Measurements from ENCODE around the gene LYPLA2. TPM values are rescaled to one million over a fixed set of nuclear protein-coding genes. Genes with fewer than 3 reads are reported as not detected.

Gene LYPLA2
- total RNA-seq, 1 donor from 2014 or later = 21.9 TPM

DNA sequence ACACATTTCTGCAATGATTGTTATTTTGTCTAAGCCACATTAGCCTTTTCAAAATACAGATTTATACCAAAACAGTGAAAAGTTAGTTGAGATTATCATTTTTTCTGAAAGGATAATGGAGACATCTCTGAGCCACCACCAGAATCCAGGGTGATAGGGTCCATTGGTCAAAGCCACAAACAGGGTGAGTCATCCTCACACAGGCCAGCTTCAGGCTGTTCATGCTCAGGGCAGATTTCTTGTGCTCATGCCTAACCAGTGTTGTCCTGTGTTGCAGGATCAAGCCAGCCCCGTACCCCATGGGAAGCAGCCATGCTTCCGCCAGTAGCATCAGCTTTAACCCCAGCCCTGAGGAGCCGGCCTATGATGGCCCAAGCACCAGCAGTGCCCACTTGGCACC, 34.3 kb upstream of the LYPLA2 start:
- no peaks in the 10 kb centered on the region for H3K27me3 ChIP-seq (ENCODE audit: control insufficient read depth in 3 of 3, insufficient read depth in 3 of 3, low read length in 3 of 3)
- H3K36me3 ChIP-seq (ENCODE audit: control insufficient read depth in 3 of 3, insufficient read depth in 3 of 3, low read length in 3 of 3) = peaks cover 64 to 77% (median 69%) of the 10 kb centered on the region in 3 donors
- H3K9me3 ChIP-seq (ENCODE audit: control insufficient read depth in 3 of 3, low read length in 3 of 3) = no peaks in the 10 kb centered on the region
- no peak overlapping the region for H3K4me3 ChIP-seq (ENCODE audit: low read length in 3 of 3)
- H3K9ac ChIP-seq (ENCODE audit: low read depth in 1 of 3, low read length in 3 of 3) = no peak overlapping the region
- peaks cover 30 to 35% (median 32%) of the 10 kb centered on the region in 3 donors for H3K4me1 ChIP-seq (ENCODE audit: control insufficient read depth in 3 of 3, insufficient read depth in 3 of 3, low read length in 3 of 3)
- H3K27ac ChIP-seq (ENCODE audit: low read depth, low read length) = no peak overlapping the region

DNA sequence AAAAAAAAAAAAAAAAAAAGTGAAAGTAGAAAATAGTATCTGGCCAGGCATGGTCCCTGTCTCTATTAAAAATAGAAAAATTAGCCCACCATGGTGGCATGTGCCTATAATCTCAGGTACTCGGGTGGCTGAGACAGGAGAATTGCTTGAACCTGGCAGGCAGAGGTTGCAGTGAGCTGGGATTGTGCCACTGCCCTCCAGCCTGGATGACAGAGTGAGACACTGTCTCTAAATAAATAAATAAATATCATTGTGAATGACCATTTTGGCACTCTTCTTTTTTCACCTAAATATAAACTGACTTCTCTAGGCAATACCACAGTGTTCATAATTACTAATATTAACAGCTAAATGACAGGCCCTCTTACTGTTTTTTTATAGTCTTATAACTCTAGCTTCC, 33.1 kb upstream of the LYPLA2 start:
- no peak overlapping the region for H3K4me3 ChIP-seq (ENCODE audit: low read length in 3 of 3)
- peaks cover 55 to 68% (median 58%) of the 10 kb centered on the region in 3 donors for H3K36me3 ChIP-seq (ENCODE audit: control insufficient read depth in 3 of 3, insufficient read depth in 3 of 3, low read length in 3 of 3)
- no peak overlapping the region for H3K9ac ChIP-seq (ENCODE audit: low read depth in 1 of 3, low read length in 3 of 3)
- H3K4me1 ChIP-seq (ENCODE audit: control insufficient read depth in 3 of 3, insufficient read depth in 3 of 3, low read length in 3 of 3) = peaks cover 37 to 41% (median 39%) of the 10 kb centered on the region in 3 donors
- H3K9me3 ChIP-seq (ENCODE audit: control insufficient read depth in 3 of 3, low read length in 3 of 3) = no peaks in the 10 kb centered on the region
- H3K27ac ChIP-seq (ENCODE audit: low read depth, low read length) = no peak overlapping the region
- H3K27me3 ChIP-seq (ENCODE audit: control insufficient read depth in 3 of 3, insufficient read depth in 3 of 3, low read length in 3 of 3) = no peaks in the 10 kb centered on the region

DNA sequence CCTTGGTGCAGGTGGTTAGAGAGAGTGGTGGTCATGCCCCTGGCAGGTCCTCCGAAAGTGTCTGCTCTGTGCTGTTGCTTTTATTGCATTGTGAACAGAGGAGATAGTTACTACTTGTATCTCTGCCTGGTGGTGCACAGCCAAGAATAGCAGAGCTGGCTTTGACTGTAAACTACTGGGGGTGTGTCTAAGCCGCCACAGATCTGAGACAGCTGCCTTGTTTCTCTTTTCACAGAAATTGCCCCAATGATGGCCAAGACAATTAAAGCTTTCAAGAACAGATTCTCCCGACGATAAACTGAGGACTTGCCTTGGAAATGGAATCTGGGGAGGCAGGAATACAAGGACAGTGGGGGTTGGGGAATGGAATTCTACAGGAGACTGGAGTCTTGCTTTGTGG, 31.7 kb upstream of the LYPLA2 start:
- peaks cover 41 to 54% (median 44%) of the 10 kb centered on the region in 3 donors for H3K36me3 ChIP-seq (ENCODE audit: control insufficient read depth in 3 of 3, insufficient read depth in 3 of 3, low read length in 3 of 3)
- no peaks in the 10 kb centered on the region for H3K9me3 ChIP-seq (ENCODE audit: control insufficient read depth in 3 of 3, low read length in 3 of 3)
- H3K27me3 ChIP-seq (ENCODE audit: control insufficient read depth in 3 of 3, insufficient read depth in 3 of 3, low read length in 3 of 3) = no peaks in the 10 kb centered on the region
- H3K27ac ChIP-seq (ENCODE audit: low read depth, low read length) = no peak overlapping the region
- no peak overlapping the region for H3K4me3 ChIP-seq (ENCODE audit: low read length in 3 of 3)
- peak overlapping the region in 2 of 3 donors; percentile 57 to 62 for H3K9ac ChIP-seq (ENCODE audit: low read depth in 1 of 3, low read length in 3 of 3)
- H3K4me1 ChIP-seq (ENCODE audit: control insufficient read depth in 3 of 3, insufficient read depth in 3 of 3, low read length in 3 of 3) = peaks cover 47 to 52% (median 48%) of the 10 kb centered on the region in 3 donors

DNA sequence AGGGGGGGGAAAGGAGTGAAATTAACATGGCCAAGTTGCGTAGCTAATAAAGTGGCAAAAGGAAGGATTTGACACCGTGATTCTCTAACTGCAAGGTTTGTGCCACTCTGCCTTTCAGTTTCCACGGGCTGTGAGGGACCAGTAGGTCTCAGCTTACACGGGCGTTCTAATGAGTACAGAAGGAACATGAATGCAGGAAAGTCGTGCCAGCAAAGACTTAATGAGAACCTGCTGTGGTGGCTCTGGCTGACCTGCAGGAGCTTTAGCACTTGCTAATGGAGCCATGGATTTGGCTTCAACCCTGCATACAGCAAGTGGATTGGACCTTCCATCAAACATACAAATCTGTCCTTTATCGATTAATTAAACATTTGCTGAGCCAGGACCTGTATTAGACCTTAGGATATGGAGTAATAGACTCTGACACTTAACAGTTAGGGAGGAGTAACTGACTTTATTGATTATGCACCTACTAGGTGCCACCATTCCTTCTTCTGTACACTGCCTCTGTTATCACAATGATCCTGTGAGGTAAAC, 27.8 kb upstream of the LYPLA2 start:
- peaks cover 13 to 26% (median 15%) of the 10 kb centered on the region in 3 donors for H3K36me3 ChIP-seq (ENCODE audit: control insufficient read depth in 3 of 3, insufficient read depth in 3 of 3, low read length in 3 of 3)
- H3K27me3 ChIP-seq (ENCODE audit: control insufficient read depth in 3 of 3, insufficient read depth in 3 of 3, low read length in 3 of 3) = no peaks in the 10 kb centered on the region
- H3K4me1 ChIP-seq (ENCODE audit: control insufficient read depth in 3 of 3, insufficient read depth in 3 of 3, low read length in 3 of 3) = peaks cover 45 to 49% (median 47%) of the 10 kb centered on the region in 3 donors

GRCh38 chr1:23768733-23769132, 22.2 kb upstream of the LYPLA2 start:
- Histone ChIP-seq H3K27ac (ENCODE audit: low read depth, low read length) (no peak overlapping the region), H3K9me3 (ENCODE audit: control insufficient read depth in 3 of 3, low read length in 3 of 3) (no peaks in the 10 kb centered on the region), H3K27me3 (ENCODE audit: control insufficient read depth in 3 of 3, insufficient read depth in 3 of 3, low read length in 3 of 3) (no peaks in the 10 kb centered on the region), H3K4me3 (ENCODE audit: low read length in 3 of 3) (no peak overlapping the region), H3K4me1 (ENCODE audit: control insufficient read depth in 3 of 3, insufficient read depth in 3 of 3, low read length in 3 of 3) (peaks cover 2 to 13% (median 5%) of the 10 kb centered on the region in 3 donors), H3K9ac (ENCODE audit: low read depth in 1 of 3, low read length in 3 of 3) (no peak overlapping the region), H3K36me3 (ENCODE audit: control insufficient read depth in 3 of 3, insufficient read depth in 3 of 3, low read length in 3 of 3) (peaks cover 4 to 14% (median 8%) of the 10 kb centered on the region in 3 donors)

More for the DNA sequence above, 27.8 kb upstream of the LYPLA2 start:
- H3K9me3 ChIP-seq (ENCODE audit: control insufficient read depth in 3 of 3, low read length in 3 of 3) = no peaks in the 10 kb centered on the region
- H3K4me3 ChIP-seq (ENCODE audit: low read length in 3 of 3) = no peak overlapping the region
- H3K27ac ChIP-seq (ENCODE audit: low read depth, low read length) = no peak overlapping the region
- peak overlapping the region in 2 of 3 donors; percentile 17 to 33 for H3K9ac ChIP-seq (ENCODE audit: low read depth in 1 of 3, low read length in 3 of 3)

DNA sequence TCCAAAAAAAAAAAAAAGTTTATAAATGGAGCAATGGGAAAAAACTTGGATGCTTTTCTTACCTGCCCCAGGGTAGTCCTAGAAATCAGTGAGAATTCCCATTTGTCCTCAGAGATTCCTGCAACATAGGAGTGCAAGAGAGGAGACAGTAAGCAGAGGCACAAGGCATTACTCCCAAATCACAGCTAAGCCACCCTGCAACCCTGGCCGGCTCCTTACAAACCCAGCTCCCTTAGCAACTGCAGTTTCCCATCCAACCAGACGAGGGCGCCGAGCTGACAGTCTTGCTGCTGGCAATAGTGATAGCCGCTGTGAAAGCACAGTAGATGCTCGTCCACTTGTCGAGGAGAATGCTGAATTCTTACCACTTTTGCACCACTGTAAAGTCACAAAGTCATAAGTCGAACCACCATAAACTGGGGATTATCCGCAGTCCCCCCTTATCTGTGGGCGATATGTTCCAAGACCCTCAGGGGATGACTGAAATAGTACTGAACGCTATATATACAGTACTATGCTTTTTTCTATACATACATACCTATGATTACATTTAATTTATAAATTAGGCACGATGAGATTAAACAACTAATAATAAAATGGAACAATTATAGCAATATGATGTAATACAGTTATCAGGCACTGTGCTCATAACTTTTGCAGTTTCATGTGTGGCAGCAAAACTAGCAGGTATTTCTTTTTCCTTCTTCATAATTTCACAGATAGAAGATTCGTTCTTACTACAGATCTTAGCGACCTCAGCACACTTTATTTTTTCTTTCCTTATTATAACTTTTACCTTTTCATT, 18.7 kb upstream of the LYPLA2 start:
- Histone ChIP-seq H3K36me3 (ENCODE audit: control insufficient read depth in 3 of 3, insufficient read depth in 3 of 3, low read length in 3 of 3) (peaks cover 4 to 14% (median 5%) of the 10 kb centered on the region in 3 donors), H3K4me3 (ENCODE audit: low read length in 3 of 3) (peak overlapping the region in 1 of 3 donors; percentile 24), H3K4me1 (ENCODE audit: control insufficient read depth in 3 of 3, insufficient read depth in 3 of 3, low read length in 3 of 3) (peaks cover 4 to 12% (median 8%) of the 10 kb centered on the region in 3 donors), H3K9ac (ENCODE audit: low read depth in 1 of 3, low read length in 3 of 3) (no peak overlapping the region), H3K27me3 (ENCODE audit: control insufficient read depth in 3 of 3, insufficient read depth in 3 of 3, low read length in 3 of 3) (no peaks in the 10 kb centered on the region), H3K9me3 (ENCODE audit: control insufficient read depth in 3 of 3, low read length in 3 of 3) (no peaks in the 10 kb centered on the region), H3K27ac (ENCODE audit: low read depth, low read length) (no peak overlapping the region)

DNA sequence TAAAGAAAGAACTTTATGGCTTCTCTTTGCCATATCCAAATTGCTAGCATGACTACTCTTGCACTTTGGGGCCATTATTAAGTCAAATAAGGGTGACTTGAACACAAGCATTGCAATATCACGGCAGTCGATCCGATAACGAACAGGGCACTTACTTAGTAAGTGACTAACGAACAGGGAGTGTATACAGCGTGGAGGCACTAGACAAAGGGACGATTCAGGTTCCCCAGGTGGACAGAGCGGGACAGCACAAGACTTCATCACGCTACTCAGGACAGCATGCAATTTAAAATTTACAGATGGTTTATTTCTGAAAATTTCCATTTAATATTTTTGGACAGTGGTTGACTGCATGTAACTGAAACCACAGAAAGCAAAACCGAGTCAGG, 18.1 kb upstream of the LYPLA2 start:
- Histone ChIP-seq H3K36me3 (ENCODE audit: control insufficient read depth in 3 of 3, insufficient read depth in 3 of 3, low read length in 3 of 3) (peaks cover 4 to 11% (median 5%) of the 10 kb centered on the region in 3 donors), H3K9ac (ENCODE audit: low read depth in 1 of 3, low read length in 3 of 3) (no peak overlapping the region), H3K4me3 (ENCODE audit: low read length in 3 of 3) (no peak overlapping the region), H3K27me3 (ENCODE audit: control insufficient read depth in 3 of 3, insufficient read depth in 3 of 3, low read length in 3 of 3) (no peaks in the 10 kb centered on the region), H3K27ac (ENCODE audit: low read depth, low read length) (no peak overlapping the region), H3K9me3 (ENCODE audit: control insufficient read depth in 3 of 3, low read length in 3 of 3) (no peaks in the 10 kb centered on the region), H3K4me1 (ENCODE audit: control insufficient read depth in 3 of 3, insufficient read depth in 3 of 3, low read length in 3 of 3) (peaks cover 9 to 17% (median 14%) of the 10 kb centered on the region in 3 donors)

- Histone ChIP-seq H3K9ac (ENCODE audit: low read depth in 1 of 3, low read length in 3 of 3) (no peak overlapping the region), H3K9me3 (ENCODE audit: control insufficient read depth in 3 of 3, low read length in 3 of 3) (no peaks in the 10 kb centered on the region), H3K27me3 (ENCODE audit: control insufficient read depth in 3 of 3, insufficient read depth in 3 of 3, low read length in 3 of 3) (no peaks in the 10 kb centered on the region), H3K36me3 (ENCODE audit: control insufficient read depth in 3 of 3, insufficient read depth in 3 of 3, low read length in 3 of 3) (peaks cover 0 to 3% (median 2%) of the 10 kb centered on the region in 3 donors), H3K4me1 (ENCODE audit: control insufficient read depth in 3 of 3, insufficient read depth in 3 of 3, low read length in 3 of 3) (peaks cover 16 to 28% (median 21%) of the 10 kb centered on the region in 3 donors), H3K4me3 (ENCODE audit: low read length in 3 of 3) (no peak overlapping the region), H3K27ac (ENCODE audit: low read depth, low read length) (no peak overlapping the region)
Measured at GRCh38 chr1:23774174-23774880, 16.6 kb upstream of the LYPLA2 start.

DNA sequence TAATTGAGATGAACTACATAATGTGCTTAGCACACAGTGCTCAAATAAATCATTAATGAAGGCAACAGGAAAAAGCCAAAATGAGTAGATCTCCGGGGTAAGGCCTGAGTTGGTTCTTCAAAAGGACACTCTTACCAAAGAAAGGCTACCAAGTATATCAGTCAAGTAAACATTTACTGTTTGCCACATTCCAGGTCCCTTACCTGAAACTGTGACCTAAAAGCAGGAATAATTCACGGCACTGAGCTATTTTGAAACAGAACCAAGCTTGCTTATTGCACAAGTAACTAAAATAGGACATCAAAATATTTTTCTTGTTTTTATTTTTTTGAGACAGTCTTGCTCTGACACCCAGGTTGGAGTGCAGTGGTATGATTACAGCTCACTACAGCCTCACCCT, 14.7 kb upstream of the LYPLA2 start:
- peaks cover 21 to 32% (median 23%) of the 10 kb centered on the region in 3 donors for H3K4me1 ChIP-seq (ENCODE audit: control insufficient read depth in 3 of 3, insufficient read depth in 3 of 3, low read length in 3 of 3)
- peaks cover 3 to 5% (median 5%) of the 10 kb centered on the region in 3 donors for H3K36me3 ChIP-seq (ENCODE audit: control insufficient read depth in 3 of 3, insufficient read depth in 3 of 3, low read length in 3 of 3)
- no peaks in the 10 kb centered on the region for H3K9me3 ChIP-seq (ENCODE audit: control insufficient read depth in 3 of 3, low read length in 3 of 3)
- no peak overlapping the region for H3K27ac ChIP-seq (ENCODE audit: low read depth, low read length)
- H3K4me3 ChIP-seq (ENCODE audit: low read length in 3 of 3) = no peak overlapping the region
- H3K9ac ChIP-seq (ENCODE audit: low read depth in 1 of 3, low read length in 3 of 3) = no peak overlapping the region
- H3K27me3 ChIP-seq (ENCODE audit: control insufficient read depth in 3 of 3, insufficient read depth in 3 of 3, low read length in 3 of 3) = no peaks in the 10 kb centered on the region
